Fibroblast of pulmonary artery (primary cell): ENCODE data around the gene ZMYM4.
"Not testable (repeated sequence)": the region's sequence is repeated elsewhere in the genome, so short reads cannot be mapped to it uniquely, and the experiment has no call there.

ENCODE experiments used
- DNase-seq: peaks from one replicate; pipeline ENCODE4 v3.0.0-alpha.2; 2010; ENCODE audit warnings: low read depth
- H3K4me3 ChIP-seq: replicated peaks from 2 replicates; pipeline ENCODE4 v1.5.1; 2011; ENCODE audit warnings: low read depth, mild to moderate bottlenecking, control low read depth, low read length, moderate library complexity
- TF ChIP-seq, protein P1 (sequence below): IDR thresholded peaks from 2 replicates; pipeline ENCODE4 v1.5.1; 2011; ENCODE audit warnings: mild to moderate bottlenecking, control low read depth, low read length, inconsistent platforms; ENCODE audit errors: missing control alignments

ZMYM4 gene

DNA sequence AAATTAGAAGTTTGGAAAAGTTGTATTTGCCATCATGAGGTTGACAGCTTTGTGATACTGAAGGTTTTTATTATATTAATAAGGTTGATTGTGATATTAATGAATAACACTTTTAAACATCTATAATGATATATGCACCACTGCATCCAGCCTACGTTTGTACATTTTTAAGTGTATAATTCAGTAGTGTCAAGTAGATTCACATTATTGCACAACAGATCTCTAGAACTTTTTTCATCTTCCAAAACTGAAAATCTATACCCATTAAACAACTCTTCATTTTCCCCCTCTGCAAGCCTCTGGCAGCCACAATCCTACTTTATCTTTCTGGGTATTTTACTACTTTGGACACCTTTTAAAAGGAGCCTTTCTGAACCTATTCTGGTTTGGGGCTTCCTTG is 37.2 kb upstream of the ZMYM4 start:
- TF ChIP-seq, protein P1, sequence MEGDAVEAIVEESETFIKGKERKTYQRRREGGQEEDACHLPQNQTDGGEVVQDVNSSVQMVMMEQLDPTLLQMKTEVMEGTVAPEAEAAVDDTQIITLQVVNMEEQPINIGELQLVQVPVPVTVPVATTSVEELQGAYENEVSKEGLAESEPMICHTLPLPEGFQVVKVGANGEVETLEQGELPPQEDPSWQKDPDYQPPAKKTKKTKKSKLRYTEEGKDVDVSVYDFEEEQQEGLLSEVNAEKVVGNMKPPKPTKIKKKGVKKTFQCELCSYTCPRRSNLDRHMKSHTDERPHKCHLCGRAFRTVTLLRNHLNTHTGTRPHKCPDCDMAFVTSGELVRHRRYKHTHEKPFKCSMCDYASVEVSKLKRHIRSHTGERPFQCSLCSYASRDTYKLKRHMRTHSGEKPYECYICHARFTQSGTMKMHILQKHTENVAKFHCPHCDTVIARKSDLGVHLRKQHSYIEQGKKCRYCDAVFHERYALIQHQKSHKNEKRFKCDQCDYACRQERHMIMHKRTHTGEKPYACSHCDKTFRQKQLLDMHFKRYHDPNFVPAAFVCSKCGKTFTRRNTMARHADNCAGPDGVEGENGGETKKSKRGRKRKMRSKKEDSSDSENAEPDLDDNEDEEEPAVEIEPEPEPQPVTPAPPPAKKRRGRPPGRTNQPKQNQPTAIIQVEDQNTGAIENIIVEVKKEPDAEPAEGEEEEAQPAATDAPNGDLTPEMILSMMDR = no peak
- DNase-seq = no peak
- H3K4me3 ChIP-seq = no peak overlapping the region

- not testable (repeated sequence) for DNase-seq, H3K4me3 ChIP-seq
Observed at GRCh38 chr1:35236772-35237171, 31.7 kb upstream of the ZMYM4 start.

DNA sequence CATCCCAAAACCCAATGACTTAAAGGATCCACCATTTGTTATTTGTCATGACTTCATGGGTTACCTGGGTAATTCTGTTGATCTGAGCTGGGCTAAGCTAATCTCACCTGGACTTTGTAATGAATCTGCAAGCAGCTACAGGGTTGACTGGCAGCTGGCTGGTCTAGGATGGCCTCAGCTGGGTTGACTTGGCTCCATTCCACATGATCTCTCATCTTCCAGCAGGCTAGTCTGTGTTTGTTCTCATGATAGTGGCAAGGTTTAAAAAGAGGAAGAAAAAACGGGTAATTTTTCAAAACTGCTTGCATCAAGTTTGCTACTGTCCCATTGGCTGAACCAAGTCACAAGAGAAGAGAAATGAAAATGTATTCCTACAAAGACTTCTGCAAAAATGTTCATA is 24.8 kb upstream of the ZMYM4 start:
- TF ChIP-seq, protein P1 = no peak
- no peak for DNase-seq
- no peak overlapping the region for H3K4me3 ChIP-seq

- TF ChIP-seq, protein P1 = no peak
- H3K4me3 ChIP-seq = no peak overlapping the region
- DNase-seq = no peak
Observed at GRCh38 chr1:35247256-35247655, 21.3 kb upstream of the ZMYM4 start.

DNA sequence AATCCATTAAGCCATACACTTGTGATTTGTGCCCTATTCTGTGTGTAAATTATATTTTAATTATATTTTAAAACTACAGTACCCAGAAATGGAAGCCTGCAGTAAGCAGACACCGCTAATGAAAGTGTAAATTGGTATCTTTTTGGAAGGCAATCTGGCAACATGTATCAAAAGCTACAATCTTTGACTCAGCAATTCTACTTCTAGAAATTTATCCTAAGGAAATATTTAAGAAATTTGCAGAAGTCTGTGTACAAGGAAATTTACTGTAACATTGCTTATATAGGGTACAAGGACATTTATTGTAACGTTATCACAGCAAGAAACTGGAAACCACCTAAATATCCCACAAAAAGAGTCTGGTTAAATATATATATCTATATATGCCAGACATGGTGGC is 14.6 kb upstream of the ZMYM4 start:
- no peak overlapping the region for H3K4me3 ChIP-seq
- DNase-seq = no peak
- TF ChIP-seq, protein P1 = no peak

- H3K4me3 ChIP-seq = no peak overlapping the region
- TF ChIP-seq, protein P1 = no peak
- no peak for DNase-seq
Observed at GRCh38 chr1:35255276-35255675, 13.2 kb upstream of the ZMYM4 start.

GRCh38 chr1:35259561-35259960 is 8.9 kb upstream of the ZMYM4 start:
- DNase-seq = no peak
- H3K4me3 ChIP-seq = no peak overlapping the region
- TF ChIP-seq, protein P1 = no peak
